ENCODE measurements around the gene MEPCE. TPM values are rescaled to one million over a fixed set of nuclear protein-coding genes. Genes with fewer than 3 reads are reported as not detected.

MEPCE gene
- total RNA-seq, 2 donors from 2014 or later: 12.6 to 21.9 TPM

GRCh38 chr7:100465702-100466311 is 36.2 kb downstream of the MEPCE start:
- TF ChIP-seq CTCF (IDR thresholded peaks at IDR 0.05): peak; percentile 60 to 85
- H3K9me3 ChIP-seq: no peaks in the 10 kb centered on the region
- H3K4me3 ChIP-seq: peak overlapping the region in 1 of 2 donors; percentile 26
- peaks cover 11% of the 10 kb centered on the region for H3K36me3 ChIP-seq
- peak overlapping the region; percentile 75 to 77 for H3K27ac ChIP-seq
- peaks cover 0 to 37% of the 10 kb centered on the region in 2 donors for H3K4me1 ChIP-seq
- peak; percentile 68 for DNase-seq (ENCODE audit: low spot score)
- no peaks in the 10 kb centered on the region for H3K27me3 ChIP-seq

- H3K36me3 ChIP-seq: peaks cover 11% of the 10 kb centered on the region
- no peak for TF ChIP-seq CTCF (IDR thresholded peaks at IDR 0.05)
- no peak for DNase-seq (ENCODE audit: low spot score)
- H3K4me1 ChIP-seq: peaks cover 0 to 40% of the 10 kb centered on the region in 2 donors
- H3K9me3 ChIP-seq: no peaks in the 10 kb centered on the region
- H3K4me3 ChIP-seq: no peak overlapping the region
- no peaks in the 10 kb centered on the region for H3K27me3 ChIP-seq
- peak overlapping the region; percentile 75 to 77 for H3K27ac ChIP-seq
Observed at GRCh38 chr7:100466653-100467605, 37.3 kb downstream of the MEPCE start.

GRCh38 chr7:100467638-100468373 is 38.2 kb downstream of the MEPCE start:
- H3K4me1 ChIP-seq: peaks cover 0 to 48% of the 10 kb centered on the region in 2 donors
- H3K36me3 ChIP-seq: peaks cover 11% of the 10 kb centered on the region
- peak overlapping the region; percentile 24 to 75 for H3K27ac ChIP-seq
- no peaks in the 10 kb centered on the region for H3K9me3 ChIP-seq
- no peak for TF ChIP-seq CTCF (IDR thresholded peaks at IDR 0.05)
- H3K27me3 ChIP-seq: no peaks in the 10 kb centered on the region
- no peak for DNase-seq (ENCODE audit: low spot score)
- no peak overlapping the region for H3K4me3 ChIP-seq

- peak; percentile 87 to 94 for TF ChIP-seq CTCF (IDR thresholded peaks at IDR 0.05)
- H3K4me1 ChIP-seq: peaks cover 0 to 64% of the 10 kb centered on the region in 2 donors
- DNase-seq (ENCODE audit: low spot score): peak; percentile 88
- H3K27me3 ChIP-seq: no peaks in the 10 kb centered on the region
- no peak overlapping the region for H3K4me3 ChIP-seq
- no peaks in the 10 kb centered on the region for H3K9me3 ChIP-seq
- peaks cover 22% of the 10 kb centered on the region for H3K36me3 ChIP-seq
- H3K27ac ChIP-seq: peak overlapping the region; percentile 46 to 54
Observed at GRCh38 chr7:100469227-100470044, 39.8 kb downstream of the MEPCE start.

GRCh38 chr7:100471021-100471420 is 41.4 kb downstream of the MEPCE start:
- DNase-seq (ENCODE audit: low spot score): no peak
- peaks cover 0 to 71% of the 10 kb centered on the region in 2 donors for H3K4me1 ChIP-seq
- H3K27ac ChIP-seq: no peak overlapping the region

More at GRCh38 chr7:100471021-100471420, 41.4 kb downstream of the MEPCE start:
- Histone ChIP-seq H3K27me3 (no peaks in the 10 kb centered on the region), H3K9me3 (no peaks in the 10 kb centered on the region), H3K36me3 (peaks cover 22% of the 10 kb centered on the region), H3K4me3 (no peak overlapping the region)
- TF ChIP-seq CTCF (IDR thresholded peaks at IDR 0.05): no peak

Data from right atrium auricular region (tissue), 2 donors.